Measurements from ENCODE around the gene TRIP10. TPM values are rescaled to one million over a fixed set of nuclear protein-coding genes. Genes with fewer than 3 reads are reported as not detected.
A peak's percentile ranks its signal among the peaks of the same experiment; 100 is the strongest.

Gene TRIP10
- total RNA-seq, 1 donor from 2014 or later = 65.8 TPM

DNA sequence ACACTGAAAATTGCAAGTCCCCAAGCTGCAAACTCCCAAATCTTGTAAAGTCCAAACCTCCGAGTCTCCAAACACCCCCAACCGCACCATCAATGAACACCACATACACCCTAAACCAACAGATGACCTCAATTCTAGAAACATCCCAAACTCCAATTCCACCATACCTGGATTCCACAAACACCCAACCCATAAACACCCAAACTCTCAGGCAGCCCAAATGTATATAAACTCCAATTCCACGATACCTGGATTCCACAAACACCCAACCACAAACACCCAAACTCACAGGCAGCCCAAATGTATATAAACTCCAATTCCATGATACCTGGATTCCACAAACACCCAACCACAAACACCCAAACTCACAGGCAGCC, 19.5 kb upstream of the TRIP10 start:
- TF ChIP-seq, protein P1, sequence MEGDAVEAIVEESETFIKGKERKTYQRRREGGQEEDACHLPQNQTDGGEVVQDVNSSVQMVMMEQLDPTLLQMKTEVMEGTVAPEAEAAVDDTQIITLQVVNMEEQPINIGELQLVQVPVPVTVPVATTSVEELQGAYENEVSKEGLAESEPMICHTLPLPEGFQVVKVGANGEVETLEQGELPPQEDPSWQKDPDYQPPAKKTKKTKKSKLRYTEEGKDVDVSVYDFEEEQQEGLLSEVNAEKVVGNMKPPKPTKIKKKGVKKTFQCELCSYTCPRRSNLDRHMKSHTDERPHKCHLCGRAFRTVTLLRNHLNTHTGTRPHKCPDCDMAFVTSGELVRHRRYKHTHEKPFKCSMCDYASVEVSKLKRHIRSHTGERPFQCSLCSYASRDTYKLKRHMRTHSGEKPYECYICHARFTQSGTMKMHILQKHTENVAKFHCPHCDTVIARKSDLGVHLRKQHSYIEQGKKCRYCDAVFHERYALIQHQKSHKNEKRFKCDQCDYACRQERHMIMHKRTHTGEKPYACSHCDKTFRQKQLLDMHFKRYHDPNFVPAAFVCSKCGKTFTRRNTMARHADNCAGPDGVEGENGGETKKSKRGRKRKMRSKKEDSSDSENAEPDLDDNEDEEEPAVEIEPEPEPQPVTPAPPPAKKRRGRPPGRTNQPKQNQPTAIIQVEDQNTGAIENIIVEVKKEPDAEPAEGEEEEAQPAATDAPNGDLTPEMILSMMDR (IDR thresholded peaks at IDR 0.05) = no peak
- peaks cover 44% of the 10 kb centered on the region for H3K4me1 ChIP-seq
- no peak for ATAC-seq

DNA sequence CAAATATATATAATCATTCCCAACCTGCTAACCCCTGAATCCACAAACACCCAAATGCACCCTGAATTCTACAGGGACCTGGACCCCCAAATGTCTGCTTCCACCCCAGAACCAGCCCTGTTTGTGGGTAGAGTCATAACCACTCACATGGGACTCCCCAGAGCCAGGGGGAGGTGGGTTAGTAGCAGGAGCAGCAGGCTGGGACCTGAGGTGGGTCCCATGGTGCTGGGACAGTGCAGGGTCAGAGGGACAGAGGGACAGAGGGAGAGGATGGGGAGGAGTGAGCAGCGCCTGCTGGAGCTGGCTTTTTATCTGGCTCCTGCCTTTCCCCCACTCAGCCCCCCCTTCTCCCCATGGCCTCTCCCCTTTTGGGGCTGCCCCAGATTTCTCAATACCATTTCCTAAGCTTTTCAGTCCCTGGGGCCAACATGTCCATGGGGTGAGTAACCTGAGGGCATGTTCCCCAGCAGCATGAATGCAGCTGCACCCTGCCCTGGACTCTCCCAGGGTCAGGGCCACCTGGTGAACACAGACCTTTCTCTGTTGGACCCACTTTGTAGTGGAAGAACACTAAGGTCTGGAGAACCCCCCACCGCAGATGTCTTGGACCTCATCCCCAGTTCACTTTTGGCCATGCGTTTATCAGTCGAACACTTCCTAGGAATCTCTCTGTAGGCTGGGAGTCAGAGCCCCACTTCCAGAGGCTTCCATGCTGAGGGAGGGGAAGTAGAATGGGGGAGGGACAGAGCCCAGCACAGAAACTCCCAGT, 18.9 kb upstream of the TRIP10 start, which contains the start of gene C3:
C3 (minus strand) TSS at position 282 of the 769 bp plus-strand sequence; CDS start at position 221, 61 bp downstream.
- intact Hi-C loops (cut with DNase I) = no loop called here
- Histone ChIP-seq H3K27ac (peak within 1 kb of the TSS; percentile 76), H3K27me3 (ENCODE audit: low read depth) (no peaks in the 10 kb centered on the region), H3K4me3 (peak within 1 kb of the TSS; percentile 53), H3K4me1 (peaks cover 48% of the 10 kb centered on the region), H3K9me3 (no peaks in the 10 kb centered on the region), H3K36me3 (peaks cover 24% of the 10 kb centered on the region)
- TF ChIP-seq, protein P1 (IDR thresholded peaks at IDR 0.05) = no peak
- ATAC-seq (peak; percentile 77 to 82), DNase-seq (peak; percentile 68)

More for the DNA sequence above, 19.5 kb upstream of the TRIP10 start:
- Histone ChIP-seq H3K4me3 (peak overlapping the region; percentile 53), H3K9me3 (no peaks in the 10 kb centered on the region), H3K36me3 (peaks cover 24% of the 10 kb centered on the region), H3K27ac (peak overlapping the region; percentile 76), H3K27me3 (ENCODE audit: low read depth) (no peaks in the 10 kb centered on the region)
- intact Hi-C loops (cut with DNase I) = no loop called here
- DNase-seq = no peak

GRCh38 chr19:6721138-6721474, 18.4 kb upstream of the TRIP10 start:
- no peak for ATAC-seq
- H3K9me3 ChIP-seq = no peaks in the 10 kb centered on the region
- no peak for DNase-seq
- H3K4me1 ChIP-seq = peaks cover 48% of the 10 kb centered on the region
- H3K27me3 ChIP-seq (ENCODE audit: low read depth) = no peaks in the 10 kb centered on the region
- intact Hi-C loops (cut with DNase I) = no loop called here
- no peak overlapping the region for H3K4me3 ChIP-seq
- peaks cover 20% of the 10 kb centered on the region for H3K36me3 ChIP-seq
- H3K27ac ChIP-seq = peak overlapping the region; percentile 76
- TF ChIP-seq, protein P1 (IDR thresholded peaks at IDR 0.05) = no peak

DNA sequence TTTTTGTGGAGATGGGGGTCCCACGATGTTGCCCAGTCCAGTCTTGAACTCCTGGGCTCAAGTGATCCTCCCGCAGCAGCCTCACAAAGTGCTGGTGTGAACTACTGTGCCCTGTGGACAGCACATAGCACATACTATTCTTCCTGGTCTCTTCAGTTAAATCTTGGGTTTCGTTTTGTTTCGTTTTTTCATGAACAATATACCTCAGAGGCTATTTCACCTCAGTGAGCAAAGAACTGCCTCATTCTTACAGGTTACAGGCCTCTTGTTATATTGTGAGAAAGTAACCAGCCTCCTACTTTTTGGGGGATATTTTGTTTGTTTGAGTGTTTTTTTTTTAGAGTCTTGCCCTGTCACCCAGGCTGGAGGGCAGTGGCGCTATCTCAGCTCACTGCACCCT, 17.7 kb upstream of the TRIP10 start:
- H3K36me3 ChIP-seq = peaks cover 13% of the 10 kb centered on the region
- peaks cover 48% of the 10 kb centered on the region for H3K4me1 ChIP-seq
- no peaks in the 10 kb centered on the region for H3K9me3 ChIP-seq
- TF ChIP-seq, protein P1 (IDR thresholded peaks at IDR 0.05) = no peak
- intact Hi-C loops (cut with DNase I) = no loop called here
- no peak overlapping the region for H3K4me3 ChIP-seq
- H3K27me3 ChIP-seq (ENCODE audit: low read depth) = no peaks in the 10 kb centered on the region
- H3K27ac ChIP-seq = peak overlapping the region; percentile 76
- ATAC-seq (peak in 1 of 2 donors; percentile 7), DNase-seq (no peak)

DNA sequence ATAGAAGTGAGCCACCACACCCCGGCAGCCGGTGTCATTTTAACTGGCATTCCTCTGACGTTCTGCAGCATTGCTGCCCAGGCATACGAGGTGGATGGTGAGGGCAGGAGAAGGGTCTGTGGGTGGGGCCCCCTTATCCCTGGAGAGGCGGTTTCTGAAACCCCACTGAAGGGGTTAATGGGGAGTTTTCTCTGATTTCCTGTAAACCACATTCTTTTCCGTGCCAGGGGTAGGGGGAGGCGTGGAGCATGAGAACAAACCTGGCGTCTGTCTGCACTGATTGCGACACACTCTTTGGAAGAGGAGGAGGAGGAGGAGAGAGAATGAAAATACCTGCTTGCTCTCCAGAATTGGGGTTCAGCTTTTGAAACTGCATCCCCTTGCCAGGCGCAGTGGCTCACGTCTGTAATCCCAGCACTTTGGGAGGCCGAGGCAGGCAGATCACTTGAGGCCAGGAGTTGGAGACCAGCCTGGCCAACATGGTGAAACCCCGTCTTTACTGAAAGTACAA, 16.3 kb upstream of the TRIP10 start:
- TF ChIP-seq, protein P1 (IDR thresholded peaks at IDR 0.05) = no peak
- Histone ChIP-seq H3K36me3 (peaks cover 2% of the 10 kb centered on the region), H3K4me3 (peak overlapping the region; percentile 8), H3K27me3 (ENCODE audit: low read depth) (no peaks in the 10 kb centered on the region), H3K9me3 (no peaks in the 10 kb centered on the region), H3K27ac (peak overlapping the region; percentile 76), H3K4me1 (peaks cover 54% of the 10 kb centered on the region)
- ATAC-seq = peak; percentile 53 to 58
- intact Hi-C loops (cut with DNase I) = no loop called here
- DNase-seq = peak; percentile 65

All from lower lobe of right lung (tissue), 2 donors.